ENCODE results near the gene ADA. TPM values are rescaled to one million over a fixed set of nuclear protein-coding genes. Genes with fewer than 3 reads are reported as not detected.
A peak's percentile ranks its signal among the peaks of the same experiment; 100 is the strongest.

Gene ADA
- total and polyA plus RNA-seq, 2 of the 13 experiments (the other 11 are each of a cell fraction or from before 2014, with no cell fraction given) = 2.5 to 11.3 TPM

- peak; percentile 80; the same call in 1 of the 2 replicates for TF ChIP-seq ZBTB20 (CRISPR knock-in tag; IDR thresholded peaks at IDR 0.05; ENCODE audit: borderline replicate concordance, low read depth)
- TF ChIP-seq SMAD9 (CRISPR knock-in tag; IDR thresholded peaks at IDR 0.05) = peak; percentile 92; the same call in 1 of the 2 replicates
- no peak; the same call in 1 of the 2 replicates for TF ChIP-seq ZBTB49 (CRISPR knock-in tag; IDR thresholded peaks at IDR 0.05; ENCODE audit: borderline replicate concordance)
- no peak; the same call in 1 of the 2 replicates for TF ChIP-seq AKAP8 (CRISPR knock-in tag; IDR thresholded peaks at IDR 0.05)
- TF ChIP-seq CREM (IDR thresholded peaks at IDR 0.05) = peak; percentile 38; the same call in 1 of the 2 replicates
- TF ChIP-seq CREM (CRISPR knock-in tag; IDR thresholded peaks at IDR 0.05) = no peak
- no peak for TF ChIP-seq ZNF326 (CRISPR knock-in tag; IDR thresholded peaks at IDR 0.05; ENCODE audit: borderline replicate concordance)
- peak; percentile 98 for TF ChIP-seq ELF3 (CRISPR knock-in tag; IDR thresholded peaks at IDR 0.05)
- peak; percentile 69; the same call in 1 of the 2 replicates for TF ChIP-seq NFKB2 (CRISPR knock-in tag; IDR thresholded peaks at IDR 0.05; ENCODE audit: borderline replicate concordance)
- peak; percentile 82; the same call in 1 of the 2 replicates for TF ChIP-seq PAWR (CRISPR knock-in tag; IDR thresholded peaks at IDR 0.05; ENCODE audit: borderline replicate concordance)
- TF ChIP-seq MEF2D (CRISPR knock-in tag; IDR thresholded peaks at IDR 0.05) = peak; percentile 53; the same call in 1 of the 2 replicates
- peak; percentile 57; the same call in 1 of the 2 replicates for TF ChIP-seq HMGXB3 (CRISPR knock-in tag; IDR thresholded peaks at IDR 0.05; ENCODE audit: borderline replicate concordance)
- no peak for TF ChIP-seq ZNF513 (CRISPR knock-in tag; conservative IDR thresholded peaks at IDR 0.05)
- TF ChIP-seq ZIK1 (CRISPR knock-in tag; IDR thresholded peaks at IDR 0.05; ENCODE audit: borderline replicate concordance, low read depth) = 0 out of 2 replicates have a peak, but pooled peaks have one; percentile 3
- TF ChIP-seq FUBP1 (CRISPR knock-in tag; IDR thresholded peaks at IDR 0.05; ENCODE audit: borderline replicate concordance) = no peak; the same call in 1 of the 2 replicates
- peak; percentile 87 for TF ChIP-seq TFE3 (CRISPR knock-in tag; IDR thresholded peaks at IDR 0.05)
Measured at GRCh38 chr20:44609516-44610312, 41.8 kb downstream of the ADA start (continued).

All from HepG2 (cell line).